Measurements from ENCODE around the gene SYT8. TPM values are rescaled to one million over a fixed set of nuclear protein-coding genes. Genes with fewer than 3 reads are reported as not detected.

The SYT8 gene
- total and polyA plus RNA-seq, 12 donors: not detected

DNA sequence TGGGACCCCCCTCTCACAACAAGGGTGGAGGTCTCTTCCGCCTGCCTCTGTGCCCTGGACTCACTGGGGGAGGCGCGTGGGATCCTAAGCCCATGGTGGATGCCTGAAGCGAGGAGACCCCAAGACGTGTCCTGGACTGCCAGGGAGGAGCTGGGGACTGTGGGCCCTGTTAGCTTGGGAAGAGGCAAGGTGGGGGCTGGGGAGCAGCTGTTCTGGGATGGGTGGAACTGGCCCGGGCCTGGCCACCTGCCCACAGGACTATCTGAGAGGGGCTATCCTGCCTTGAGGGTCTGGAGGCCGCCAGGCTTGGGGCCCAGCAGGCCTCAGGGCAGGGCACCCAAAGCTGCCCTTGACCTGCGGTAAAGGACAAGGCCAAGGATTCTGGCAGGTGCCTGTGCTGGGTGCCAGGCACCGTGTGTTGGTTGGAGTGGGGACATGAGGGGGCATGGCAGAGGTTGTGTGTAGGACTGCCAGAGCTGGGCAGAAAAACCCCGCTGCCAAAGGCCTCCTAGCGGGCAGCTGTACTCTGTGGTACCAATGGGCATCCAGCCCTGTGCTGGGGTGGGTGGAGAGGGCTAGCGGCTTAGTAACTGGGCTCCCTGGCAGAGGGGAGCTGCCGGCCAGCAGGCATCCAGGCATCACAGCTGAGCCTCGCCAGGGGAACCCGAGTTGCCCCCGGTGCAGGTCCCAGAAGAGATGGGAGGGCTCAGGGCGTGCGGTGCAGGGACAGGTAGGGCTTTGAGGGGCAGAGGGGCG, 18.8 kb downstream of the SYT8 start:
- H3K9me3 ChIP-seq: no peaks in the 10 kb centered on the region
- intact Hi-C loops (cut with DNase I): loop anchor here in 1 of 10 donors (10.0 kb wide), 1 partner anchor 871 kb away; no protein-coding TSS in a partner anchor
- 90 to 93% methylated on average over 19 of the region's 19 CpGs for WGBS, 2 donors
- no peaks in the 10 kb centered on the region for H3K27me3 ChIP-seq
- ATAC-seq: no peak
- peak overlapping the region in 6 of 10 donors; percentile 5 to 62 (median 26) for H3K4me3 ChIP-seq
- no peak for DNase-seq
- H3K36me3 ChIP-seq: no peaks in the 10 kb centered on the region
- TF ChIP-seq, protein P1, sequence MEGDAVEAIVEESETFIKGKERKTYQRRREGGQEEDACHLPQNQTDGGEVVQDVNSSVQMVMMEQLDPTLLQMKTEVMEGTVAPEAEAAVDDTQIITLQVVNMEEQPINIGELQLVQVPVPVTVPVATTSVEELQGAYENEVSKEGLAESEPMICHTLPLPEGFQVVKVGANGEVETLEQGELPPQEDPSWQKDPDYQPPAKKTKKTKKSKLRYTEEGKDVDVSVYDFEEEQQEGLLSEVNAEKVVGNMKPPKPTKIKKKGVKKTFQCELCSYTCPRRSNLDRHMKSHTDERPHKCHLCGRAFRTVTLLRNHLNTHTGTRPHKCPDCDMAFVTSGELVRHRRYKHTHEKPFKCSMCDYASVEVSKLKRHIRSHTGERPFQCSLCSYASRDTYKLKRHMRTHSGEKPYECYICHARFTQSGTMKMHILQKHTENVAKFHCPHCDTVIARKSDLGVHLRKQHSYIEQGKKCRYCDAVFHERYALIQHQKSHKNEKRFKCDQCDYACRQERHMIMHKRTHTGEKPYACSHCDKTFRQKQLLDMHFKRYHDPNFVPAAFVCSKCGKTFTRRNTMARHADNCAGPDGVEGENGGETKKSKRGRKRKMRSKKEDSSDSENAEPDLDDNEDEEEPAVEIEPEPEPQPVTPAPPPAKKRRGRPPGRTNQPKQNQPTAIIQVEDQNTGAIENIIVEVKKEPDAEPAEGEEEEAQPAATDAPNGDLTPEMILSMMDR (IDR thresholded peaks at IDR 0.05): no peak
- peaks cover 0 to 60% (median 0%) of the 10 kb centered on the region in 9 donors for H3K4me1 ChIP-seq
- H3K27ac ChIP-seq: peak overlapping the region in 3 of 10 donors; percentile 48 to 95 (median 72)

DNA sequence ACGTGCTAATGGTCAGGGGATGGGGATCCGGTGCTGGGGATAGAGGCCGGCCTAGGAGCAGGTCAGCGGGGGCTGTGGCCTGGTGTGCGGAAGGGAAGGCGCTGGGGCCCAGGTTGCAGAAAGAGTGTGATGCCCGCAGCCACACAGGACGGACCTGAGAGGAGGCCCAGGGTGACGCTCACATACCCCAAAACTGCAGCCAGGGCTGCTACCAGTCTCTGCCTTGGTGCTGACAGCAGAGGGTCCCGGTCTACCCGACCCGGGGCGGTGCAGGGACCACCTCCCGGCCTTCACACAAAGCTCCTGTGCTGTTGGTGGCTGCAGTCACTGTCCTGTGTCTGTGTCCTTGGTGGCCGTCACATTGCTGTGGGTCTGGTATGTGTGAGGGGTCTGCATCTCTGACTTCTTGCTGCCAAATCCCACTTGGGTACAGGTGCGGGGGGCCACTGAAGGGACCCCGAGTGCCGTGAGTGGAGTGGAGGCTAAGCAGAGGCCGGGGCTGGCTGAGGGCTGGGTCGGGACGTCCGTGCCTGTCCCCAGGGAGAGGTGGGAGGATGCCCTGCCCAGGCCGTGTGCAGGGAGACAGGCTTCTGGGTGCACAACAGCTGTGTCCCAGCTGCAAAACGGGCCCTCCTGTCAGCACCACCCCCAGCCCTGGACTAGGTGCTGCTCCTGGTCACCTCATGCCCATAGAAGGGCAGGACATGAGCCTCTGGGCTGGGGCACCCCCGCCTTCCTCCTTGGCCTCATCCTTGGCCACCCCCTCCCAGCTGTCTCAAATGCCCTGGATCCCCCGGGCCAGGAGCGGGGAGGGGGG, 19.6 kb downstream of the SYT8 start:
- Histone ChIP-seq H3K4me3 (peak overlapping the region in 3 of 10 donors; percentile 25 to 62 (median 30)), H3K9me3 (no peaks in the 10 kb centered on the region), H3K27me3 (no peaks in the 10 kb centered on the region), H3K27ac (peak overlapping the region in 1 of 10 donors; percentile 95), H3K36me3 (no peaks in the 10 kb centered on the region), H3K4me1 (peaks cover 0 to 55% (median 0%) of the 10 kb centered on the region in 9 donors)
- peak in 1 of 8 donors; percentile 3 for ATAC-seq
- 73 to 81% methylated on average over 27 of the region's 27 CpGs for WGBS, 2 donors
- no peak for DNase-seq
- intact Hi-C loops (cut with DNase I): loop anchor here in 1 of 10 donors (10.0 kb wide), 1 partner anchor 870 kb away; no protein-coding TSS in a partner anchor
- TF ChIP-seq, protein P1 (IDR thresholded peaks at IDR 0.05): no peak

DNA sequence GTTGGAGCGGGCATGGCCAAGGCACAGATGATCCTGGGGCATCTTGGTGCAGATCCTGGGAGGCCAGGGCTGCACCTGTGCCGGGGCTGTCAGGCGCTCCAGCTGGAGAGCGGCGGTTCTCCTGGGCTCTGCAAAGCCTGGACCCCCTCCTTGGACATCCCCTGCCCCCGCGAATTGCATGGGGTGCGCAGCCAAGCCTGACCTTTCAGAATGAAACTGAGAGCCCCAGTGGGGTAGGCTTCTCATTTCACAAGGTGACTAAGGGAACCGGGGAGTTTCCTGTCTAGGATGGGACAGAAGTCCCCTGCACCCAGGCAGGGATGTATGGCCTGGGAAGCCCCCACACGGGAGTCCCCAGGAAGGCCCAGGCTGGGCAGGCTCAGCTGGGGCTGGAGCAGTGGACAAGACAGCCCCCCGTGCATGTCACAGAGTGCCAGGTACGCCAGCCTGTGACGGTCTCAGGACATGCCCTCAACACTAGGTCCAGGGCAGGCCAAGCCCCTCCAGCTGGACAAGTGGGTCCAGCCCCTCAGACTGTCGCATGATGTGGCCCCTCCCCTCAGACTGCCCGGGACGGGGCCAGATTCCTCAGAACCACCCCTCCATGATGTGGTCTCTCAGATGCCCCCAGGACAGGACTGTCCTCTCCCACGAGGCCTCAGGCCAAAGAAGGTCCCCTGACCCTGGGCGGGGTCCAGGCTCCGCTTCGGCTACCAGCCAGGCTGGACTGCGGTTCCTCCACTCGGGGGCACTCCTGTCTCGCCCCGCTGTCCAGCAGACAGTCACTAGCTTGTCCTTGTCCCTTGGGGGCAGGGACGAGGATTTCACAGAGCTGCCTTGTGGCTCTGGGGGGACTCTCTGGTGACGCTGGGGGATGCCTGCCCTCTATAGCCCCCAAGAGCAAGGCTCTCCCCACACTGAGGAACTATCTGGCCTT, 20.4 kb downstream of the SYT8 start:
- no peaks in the 10 kb centered on the region for H3K9me3 ChIP-seq
- H3K27me3 ChIP-seq: no peaks in the 10 kb centered on the region
- intact Hi-C loops (cut with DNase I): loop anchor here in 1 of 10 donors (10.0 kb wide), 1 partner anchor 870 kb away; no protein-coding TSS in a partner anchor
- TF ChIP-seq, protein P1 (IDR thresholded peaks at IDR 0.05): peak in 1 of 9 donors; percentile 27
- WGBS, 2 donors: 72 to 83% methylated on average over 26 of the region's 26 CpGs
- H3K4me3 ChIP-seq: peak overlapping the region in 1 of 10 donors; percentile 62
- peak overlapping the region in 1 of 10 donors; percentile 95 for H3K27ac ChIP-seq
- ATAC-seq: no peak
- DNase-seq: no peak
- H3K36me3 ChIP-seq: no peaks in the 10 kb centered on the region
- H3K4me1 ChIP-seq: peaks cover 0 to 47% (median 0%) of the 10 kb centered on the region in 9 donors

All from heart right ventricle (tissue), 16 donors.